NOMO-1 (cell line): Measurements from ENCODE around the gene DCST2.

Experiments used
- DNase-seq, 2 experiments: peaks; one replicate each; lab custom pipeline; 2025; ENCODE audit not compliant: unreplicated experiment in 2 of 2; lab: John Stamatoyannopoulos, UW

DCST2 gene

DNA sequence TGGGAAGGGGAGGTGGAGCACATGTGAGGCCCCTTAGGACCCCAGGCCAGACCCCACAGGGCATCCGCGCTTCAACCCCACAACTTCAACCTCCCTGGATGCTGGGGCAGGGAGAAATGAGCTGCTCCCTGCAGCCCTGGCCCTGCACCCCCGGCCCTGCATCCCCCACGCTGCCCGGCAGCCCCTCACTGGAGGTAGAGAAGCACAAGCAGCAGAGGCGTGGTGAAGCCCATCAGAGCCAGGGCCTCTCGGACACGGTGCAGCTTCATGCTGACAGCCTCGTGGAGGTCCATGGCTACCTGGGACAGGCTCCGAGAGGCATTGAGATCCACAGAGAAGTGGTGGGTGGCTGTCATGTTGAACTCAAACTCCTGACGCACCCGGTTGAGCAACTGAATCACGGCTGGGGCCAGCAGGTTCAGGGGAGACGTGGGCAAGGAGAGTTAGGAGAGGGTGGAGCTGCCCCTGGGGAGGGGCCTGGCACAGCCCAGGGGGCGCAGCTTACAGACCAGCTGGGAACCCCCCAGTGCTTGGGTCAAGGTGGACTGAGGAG, 3.3 kb downstream of the DCST2 start:
- DNase-seq, result no peak

DNA sequence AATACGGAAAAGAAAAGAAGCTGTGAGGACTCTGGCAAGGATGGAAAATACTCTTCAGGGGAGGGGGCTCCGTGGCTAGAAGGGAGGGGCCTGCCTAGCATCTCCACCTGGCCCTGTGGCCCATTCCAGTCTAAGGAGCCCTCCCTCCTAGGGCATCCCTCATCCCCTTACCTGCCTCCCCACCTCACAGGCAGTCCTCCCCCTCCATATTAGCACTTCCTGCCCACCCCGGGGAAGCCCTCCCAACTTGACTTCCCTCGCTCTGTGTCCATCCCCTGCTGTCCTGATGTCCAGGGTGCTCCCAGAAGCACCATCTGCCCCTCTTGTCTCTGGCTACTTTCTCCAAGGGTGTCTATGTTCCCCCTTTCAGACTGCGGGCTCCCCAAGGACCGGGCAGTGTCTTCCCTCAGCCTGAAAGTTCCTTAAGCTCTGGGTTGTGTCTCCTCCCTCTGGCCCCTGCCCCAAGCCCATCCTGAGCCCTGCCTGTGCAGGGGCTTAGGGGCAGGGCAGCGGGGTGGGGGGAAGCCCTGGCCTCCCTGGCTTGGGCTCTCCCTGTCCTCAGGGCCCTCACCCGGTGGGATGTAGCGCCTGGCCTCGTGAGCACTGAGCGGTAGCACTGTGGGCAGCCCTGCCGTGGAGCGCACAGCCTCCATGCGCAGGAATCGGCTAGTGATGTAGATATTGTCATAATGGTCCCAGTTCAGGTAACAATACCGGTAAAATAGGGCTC, 3.9 kb downstream of the DCST2 start:
- no peak for DNase-seq

DNA sequence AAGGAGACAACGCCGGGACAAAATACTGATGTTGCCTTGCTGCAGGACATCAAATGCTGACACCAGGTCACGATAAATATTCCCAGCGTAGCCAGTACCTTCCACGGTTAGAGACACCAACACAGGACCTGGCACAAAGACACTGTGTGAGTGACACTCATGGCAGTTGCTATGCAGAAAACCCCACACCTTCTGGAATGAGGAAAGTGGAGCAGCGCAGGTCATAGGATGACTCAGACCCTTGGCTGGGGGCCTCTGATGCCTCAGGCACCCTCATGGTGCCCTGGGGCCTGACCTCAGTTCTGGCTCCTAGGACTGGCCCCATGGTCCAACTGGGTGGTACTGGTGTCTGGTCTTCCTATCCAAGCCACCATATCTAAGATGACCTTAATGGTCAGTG, 7.0 kb downstream of the DCST2 start:
- DNase-seq, result no peak

GRCh38 chr1:155026154-155026553, 7.4 kb downstream of the DCST2 start:
- no peak for DNase-seq

GRCh38 chr1:155024315-155024714, 9.3 kb downstream of the DCST2 start:
- DNase-seq, result no peak

GRCh38 chr1:155023627-155024026, 10.0 kb downstream of the DCST2 start:
- no peak for DNase-seq

- no peak for DNase-seq
Observed at GRCh38 chr1:155022927-155023236, 10.7 kb downstream of the DCST2 start.

- DNase-seq, result no peak
Observed at GRCh38 chr1:155022136-155022926, 11.2 kb downstream of the DCST2 start.

DNA sequence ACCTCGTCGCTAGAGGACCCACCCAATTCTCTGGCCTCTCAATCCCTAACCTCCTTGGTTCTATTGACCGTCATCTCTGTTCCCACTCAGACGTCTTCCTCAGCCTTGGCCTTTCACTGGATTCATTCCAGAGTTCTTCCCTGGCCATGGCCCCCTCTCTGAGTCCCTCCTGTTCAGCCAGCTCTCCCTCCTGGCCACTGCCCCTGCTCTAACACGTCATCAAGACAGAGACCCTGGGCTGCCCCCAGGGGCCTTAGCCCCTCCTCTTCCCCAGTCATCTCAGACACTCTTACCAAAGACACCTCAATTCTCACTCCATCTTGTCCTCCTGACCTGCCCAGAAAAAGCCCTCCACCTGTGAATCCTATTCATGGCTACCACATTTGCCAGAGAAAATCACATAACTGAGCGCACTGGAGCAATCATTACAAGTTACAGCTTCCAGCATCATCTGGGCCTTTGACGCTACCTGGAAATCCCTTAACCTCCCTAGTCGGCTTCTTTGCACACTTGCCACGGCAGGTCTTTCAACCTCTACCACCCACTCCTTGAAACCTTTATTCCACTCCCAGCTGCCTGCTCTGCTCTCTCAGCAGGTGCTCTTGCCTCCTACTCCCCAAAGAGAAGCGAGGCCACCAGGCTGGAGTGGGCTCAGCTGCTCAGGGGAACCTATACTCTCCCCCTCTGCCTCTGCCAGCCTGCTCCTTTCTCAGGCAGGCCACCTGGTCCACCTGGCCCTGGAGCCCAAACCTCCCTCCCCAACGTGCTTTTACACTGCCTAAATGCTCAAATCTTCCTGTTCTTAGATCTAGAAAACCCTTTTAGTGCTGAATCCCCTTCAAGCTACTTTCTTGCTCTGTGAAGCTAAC, 14.0 kb downstream of the DCST2 start:
- no peak for DNase-seq

DNA sequence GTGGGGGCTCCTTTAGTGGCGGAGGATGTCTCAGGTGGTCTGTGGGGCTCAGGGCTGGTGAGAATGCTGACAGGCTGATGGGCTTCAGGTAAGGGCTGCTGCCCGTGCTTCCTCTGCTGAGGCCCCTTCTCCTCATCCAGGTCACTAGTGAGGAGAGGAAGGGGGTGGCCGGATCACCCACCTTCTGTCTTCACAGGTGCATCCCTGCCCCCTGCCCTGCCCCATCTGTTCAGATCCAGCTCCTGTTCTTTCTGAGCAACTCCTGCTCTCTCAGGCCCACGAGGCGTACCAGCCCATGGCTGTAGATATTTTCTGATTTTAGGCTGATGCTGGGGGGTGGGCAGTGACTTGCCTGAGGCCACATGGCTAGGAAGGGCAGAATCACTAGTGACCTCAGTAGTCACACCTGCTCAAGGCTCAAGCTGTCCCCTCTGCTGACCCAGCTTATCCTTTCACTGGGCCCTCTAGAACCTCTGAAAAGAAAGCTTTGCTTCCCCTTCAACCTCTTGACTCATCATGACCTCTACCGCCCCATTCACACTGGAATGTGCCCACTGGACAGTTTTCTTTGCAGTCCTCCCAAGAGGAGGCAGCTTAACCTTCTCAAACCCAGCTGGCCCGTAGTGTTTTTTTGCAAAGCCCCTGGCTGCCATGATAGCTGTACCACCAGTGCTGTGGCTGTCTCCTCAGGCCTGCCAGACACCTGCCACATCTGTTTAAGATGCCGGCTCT, 14.8 kb downstream of the DCST2 start:
- DNase-seq, result no peak

DNA sequence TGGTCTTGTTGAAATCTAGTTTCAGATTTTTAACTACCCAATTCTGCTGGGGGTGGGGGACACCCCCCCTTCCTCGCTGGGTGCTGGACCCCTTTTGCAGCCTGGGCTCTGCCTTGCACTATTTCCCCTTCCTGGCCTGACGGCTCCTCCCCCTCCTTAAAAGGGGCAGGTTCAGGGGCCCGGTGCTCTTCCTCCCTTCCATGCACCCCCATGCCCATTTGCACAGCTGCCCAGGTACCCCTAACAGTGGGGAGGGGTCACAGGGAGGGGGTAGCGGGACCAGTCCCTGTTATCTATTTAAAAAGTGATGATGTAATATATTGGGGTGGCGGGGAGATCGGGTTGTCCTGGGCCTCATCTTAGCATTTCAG, 15.7 kb downstream of the DCST2 start:
- DNase-seq, result no peak

DNA sequence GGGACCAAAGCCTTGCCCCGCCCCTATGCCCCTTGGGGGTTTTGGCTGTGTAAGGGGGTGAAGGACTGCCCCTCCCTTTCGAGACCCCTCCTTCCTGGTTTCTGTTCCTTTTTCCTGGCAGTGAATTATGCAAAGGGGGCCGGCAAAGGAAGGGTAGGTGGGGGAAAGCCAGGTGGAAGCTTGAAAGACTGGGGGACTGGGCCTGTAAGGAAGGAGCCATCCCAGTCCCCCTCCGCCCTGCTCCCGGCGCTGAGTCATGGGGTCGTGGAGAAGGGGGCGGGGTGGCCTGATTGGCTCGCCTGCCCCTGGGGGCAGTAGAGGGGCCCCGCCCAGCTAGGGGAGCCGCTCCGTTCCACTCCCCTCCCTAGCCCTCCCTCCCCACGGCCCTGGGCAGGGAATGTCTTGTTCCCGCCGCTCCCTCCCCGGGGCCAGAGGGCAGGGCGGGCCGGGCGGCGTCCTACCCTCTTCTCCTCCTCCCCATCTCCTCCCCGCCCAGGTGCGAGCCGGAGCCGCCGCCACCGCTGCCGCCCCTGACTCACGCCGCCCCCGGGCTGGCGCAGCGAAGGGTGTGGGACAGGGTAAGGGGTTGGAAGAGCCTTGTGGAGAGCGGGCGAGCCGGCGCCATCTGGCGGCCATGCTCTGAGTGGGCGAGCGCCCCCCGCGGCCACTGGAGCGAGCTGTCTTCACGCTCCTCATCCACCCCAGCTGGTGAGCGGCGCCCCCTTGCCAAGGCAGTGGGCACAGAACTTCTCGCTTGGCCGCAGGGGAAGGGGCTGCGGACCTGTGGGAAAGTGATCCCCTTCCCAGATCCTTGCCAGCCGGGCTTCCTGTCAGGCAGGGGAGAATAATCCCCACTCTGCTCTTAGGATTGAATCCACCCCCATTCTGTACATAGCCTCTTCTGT, 16.3 kb downstream of the DCST2 start:
- DNase-seq, result peak; percentile 75 to 80

- no peak for DNase-seq
Observed at GRCh38 chr1:155016231-155016831, 17.2 kb downstream of the DCST2 start.

DNA sequence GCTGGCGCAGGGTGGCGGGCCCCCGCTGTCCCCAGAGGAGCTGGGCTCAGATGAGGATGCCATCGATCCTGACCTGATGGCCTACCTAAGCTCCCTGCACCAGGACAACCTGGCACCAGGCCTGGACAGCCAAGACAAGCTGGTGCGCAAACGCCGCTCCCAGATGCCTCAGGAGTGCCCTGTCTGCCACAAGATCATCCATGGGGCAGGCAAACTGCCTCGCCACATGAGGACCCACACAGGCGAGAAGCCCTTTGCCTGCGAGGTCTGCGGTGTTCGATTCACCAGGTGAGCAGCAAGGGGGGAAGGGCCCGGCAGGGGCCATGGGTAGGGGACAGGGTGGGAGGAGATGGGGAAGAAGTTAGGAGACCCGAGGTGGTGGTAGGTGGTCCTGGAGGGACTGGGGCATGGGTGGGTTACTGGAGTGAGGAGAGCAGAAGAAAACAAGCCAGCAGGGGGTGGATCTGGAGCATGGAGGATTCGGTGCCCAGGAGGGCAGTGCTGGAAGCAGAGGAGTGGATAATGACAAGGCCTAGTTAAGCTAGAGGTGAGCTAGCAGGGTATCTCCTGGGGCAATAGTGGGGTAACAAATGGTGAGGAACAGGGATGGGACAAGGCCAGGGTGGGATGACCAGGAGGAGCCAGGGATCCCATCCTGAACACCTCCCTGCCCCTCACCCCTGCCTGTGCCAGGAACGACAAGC, 17.9 kb downstream of the DCST2 start:
- no peak for DNase-seq

- DNase-seq, result no peak
Observed at GRCh38 chr1:155014709-155015508, 18.7 kb downstream of the DCST2 start.

- DNase-seq, result no peak
Observed at GRCh38 chr1:155013632-155014031, 19.9 kb downstream of the DCST2 start.

DNA sequence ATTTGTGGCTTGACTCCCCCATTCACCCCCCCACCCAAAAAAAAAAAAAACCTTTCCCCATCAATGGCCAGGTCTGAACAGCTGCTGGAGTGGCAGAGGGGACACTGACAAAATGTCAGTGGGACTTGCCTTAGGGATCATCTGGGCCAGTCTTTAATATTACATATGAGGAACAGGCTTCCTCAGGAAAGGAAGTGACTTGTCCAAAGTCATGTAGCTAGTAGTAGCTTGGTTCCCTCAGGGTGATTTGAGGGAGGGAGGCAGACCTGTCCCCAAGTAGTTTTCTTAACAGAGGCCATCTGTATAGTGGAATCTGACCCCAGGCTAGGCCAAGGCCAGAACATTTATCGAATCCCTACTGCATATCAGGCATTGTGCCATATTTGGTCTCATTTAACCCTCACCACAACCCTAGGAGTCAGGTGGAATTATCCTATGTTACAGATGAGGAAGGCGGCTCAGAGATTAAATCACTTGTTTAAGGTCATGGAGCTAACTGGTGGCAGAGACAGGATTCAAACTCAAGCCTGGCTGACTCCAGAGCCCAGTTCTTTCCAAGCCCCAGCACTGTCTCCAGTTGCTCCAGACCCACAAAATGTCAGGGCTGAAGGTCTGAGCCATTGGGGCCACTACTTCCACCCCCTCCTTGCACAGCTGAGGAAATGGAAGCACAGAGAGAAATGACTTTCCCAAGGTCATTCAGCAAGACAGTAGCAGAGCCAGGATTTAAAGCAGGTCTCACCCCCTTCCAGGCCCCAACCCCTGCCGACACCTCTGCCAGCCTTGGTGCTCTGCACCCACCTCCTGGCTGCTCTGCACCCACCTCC, 20.6 kb downstream of the DCST2 start:
- DNase-seq, result no peak
